H9 (cell line): ENCODE data around the gene PTPN3. TPM values are rescaled to one million over a fixed set of nuclear protein-coding genes. Genes with fewer than 3 reads are reported as not detected.
A peak's percentile ranks its signal among the peaks of the same experiment; 100 is the strongest.

Source experiments
- DNase-seq: peaks from one replicate; pipeline ENCODE4 v3.0.0-alpha.2; 2017
- H2AFZ ChIP-seq: one replicate; pipeline ENCODE4 v1.6.1; 2013; ENCODE audit warnings: mild to moderate bottlenecking, low read length, control low read depth, moderate library complexity
- H2AK5ac ChIP-seq: 2 replicates; pipeline ENCODE4 v1.6.1; 2013; ENCODE audit warnings: low read length, control low read depth, mixed read lengths; ENCODE audit not compliant: insufficient read length
- H2BK120ac ChIP-seq: one replicate; pipeline ENCODE4 v1.6.1; 2013; ENCODE audit warnings: low read depth, mild to moderate bottlenecking, low read length, control low read depth, inconsistent platforms; ENCODE audit not compliant: poor library complexity, severe bottlenecking
- H2BK12ac ChIP-seq: 2 replicates; pipeline ENCODE4 v1.6.1; 2013; ENCODE audit warnings: low read length, control low read depth, mixed read lengths, low read depth; ENCODE audit not compliant: insufficient read length
- H2BK15ac ChIP-seq: 2 replicates; pipeline ENCODE4 v1.6.1; 2013; ENCODE audit warnings: low read depth, low read length, control low read depth
- H2BK20ac ChIP-seq: one replicate; pipeline ENCODE4 v1.6.1; 2013; ENCODE audit warnings: low read depth, mild to moderate bottlenecking, low read length, control low read depth, inconsistent platforms; ENCODE audit not compliant: poor library complexity, severe bottlenecking
- H2BK5ac ChIP-seq: 2 replicates; pipeline ENCODE4 v1.6.1; 2013; ENCODE audit warnings: low read length, control low read depth, mixed read lengths; ENCODE audit not compliant: insufficient read length
- H3K14ac ChIP-seq: 2 replicates; pipeline ENCODE4 v1.6.1; 2013; ENCODE audit warnings: low read length, control low read depth; ENCODE audit not compliant: insufficient read depth
- H3K18ac ChIP-seq: 2 replicates; pipeline ENCODE4 v1.6.1; 2013; ENCODE audit warnings: low read depth, mild to moderate bottlenecking, mixed read lengths, low read length, control low read depth; ENCODE audit not compliant: insufficient read length
- H3K23ac ChIP-seq: 2 replicates; pipeline ENCODE4 v1.6.1; 2013; ENCODE audit warnings: low read length, control low read depth, mixed read lengths, low read depth; ENCODE audit not compliant: insufficient read length
- H3K23me2 ChIP-seq: 2 replicates; pipeline ENCODE4 v1.6.1; 2013; ENCODE audit warnings: low read depth, mild to moderate bottlenecking, mixed read lengths, low read length, control low read depth; ENCODE audit not compliant: insufficient read length, poor library complexity, severe bottlenecking
- H3K27ac ChIP-seq: 2 replicates; pipeline ENCODE4 v1.5.1; 2013; ENCODE audit warnings: low read length, control low read depth, mixed read lengths, low read depth; ENCODE audit not compliant: insufficient read length
- H3K27me3 ChIP-seq: 2 replicates; pipeline ENCODE4 v1.6.1; 2013; ENCODE audit warnings: low read length, control low read depth, inconsistent platforms; ENCODE audit not compliant: insufficient read depth
- H3K4ac ChIP-seq: 2 replicates; pipeline ENCODE4 v1.6.1; 2013; ENCODE audit warnings: low read depth, mild to moderate bottlenecking, control low read depth, inconsistent platforms, low read length, moderate library complexity
- H3K4me1 ChIP-seq: 2 replicates; pipeline ENCODE4 v1.6.1; 2013; ENCODE audit warnings: low read length, control low read depth, inconsistent platforms; ENCODE audit not compliant: insufficient read depth
- H3K4me2 ChIP-seq: 2 replicates; pipeline ENCODE4 v1.6.1; 2013; ENCODE audit warnings: low read length, control low read depth, mixed read lengths; ENCODE audit not compliant: insufficient read length, insufficient read depth
- H3K56ac ChIP-seq: 2 replicates; pipeline ENCODE4 v1.6.1; 2013; ENCODE audit warnings: low read depth, mild to moderate bottlenecking, mixed read lengths, low read length, control low read depth; ENCODE audit not compliant: insufficient read length
- H3K79me1 ChIP-seq: 2 replicates; pipeline ENCODE4 v1.6.1; 2013; ENCODE audit warnings: low read depth, mild to moderate bottlenecking, moderate library complexity, low read length, control low read depth, inconsistent platforms; ENCODE audit not compliant: insufficient read depth, poor library complexity, severe bottlenecking
- H3K79me2 ChIP-seq: 2 replicates; pipeline ENCODE4 v1.6.1; 2013; ENCODE audit warnings: low read length, control low read depth, inconsistent platforms; ENCODE audit not compliant: insufficient read depth
- H3K9ac ChIP-seq: 2 replicates; pipeline ENCODE4 v1.6.1; 2013; ENCODE audit warnings: low read length, control low read depth, mixed read lengths; ENCODE audit not compliant: insufficient read length; ENCODE audit errors: extremely low read depth
- H3K9me3 ChIP-seq: one replicate; pipeline ENCODE4 v1.6.1; 2013; ENCODE audit warnings: low read depth, low read length, inconsistent platforms; ENCODE audit not compliant: control insufficient read depth
- H3T11ph ChIP-seq: one replicate; pipeline ENCODE4 v1.6.1; 2013; ENCODE audit warnings: mild to moderate bottlenecking, low read length, control low read depth, inconsistent platforms
- H4K20me1 ChIP-seq: one replicate; pipeline ENCODE4 v1.6.1; 2013; ENCODE audit not compliant: control insufficient read depth, insufficient read length, insufficient read depth
- H4K5ac ChIP-seq: 2 replicates; pipeline ENCODE4 v1.6.1; 2013; ENCODE audit warnings: low read depth, mild to moderate bottlenecking, mixed read lengths, low read length, control low read depth; ENCODE audit not compliant: insufficient read length
- H4K8ac ChIP-seq: replicated peaks from 2 replicates; pipeline ENCODE4 v1.6.1; 2013; ENCODE audit warnings: low read length, control low read depth, mixed read lengths, low read depth; ENCODE audit not compliant: insufficient read length
- H4K91ac ChIP-seq: 2 replicates; pipeline ENCODE4 v1.6.1; 2013; ENCODE audit warnings: low read depth, mild to moderate bottlenecking, moderate library complexity, mixed read lengths, low read length, control low read depth; ENCODE audit not compliant: insufficient read length
- H3K27ac Mint-ChIP-seq, 3 experiments: 2 replicates in 2 of 3; 3 replicates in 1 of 3; pipeline ENCODE4 v1.8.0; 2020 to 2021; ENCODE audit warnings: mixed read lengths in 3 of 3, mild to moderate bottlenecking in 1 of 3, moderate library complexity in 1 of 3
- H3K27me3 Mint-ChIP-seq: 2 replicates; pipeline ENCODE4 v1.8.0; 2021; ENCODE audit warnings: low read depth, mild to moderate bottlenecking, moderate library complexity, mixed read lengths
- H3K36me3 Mint-ChIP-seq, 3 experiments: 2 replicates in 2 of 3; 3 replicates in 1 of 3; pipeline ENCODE4 v1.8.0; 2020 to 2021; ENCODE audit warnings: low read depth in 3 of 3, mixed read lengths in 3 of 3; ENCODE audit not compliant: insufficient read depth in 1 of 3
- H3K4me1 Mint-ChIP-seq, 2 experiments: 2 replicates each; pipeline ENCODE4 v1.8.0; 2020; ENCODE audit warnings: mixed read lengths in 2 of 2
- H3K4me3 Mint-ChIP-seq, 2 experiments: 2 replicates in 1 of 2; 3 replicates in 1 of 2; pipeline ENCODE4 v1.8.0; 2020 to 2021; ENCODE audit warnings: mild to moderate bottlenecking in 2 of 2, mixed read lengths in 2 of 2, moderate library complexity in 1 of 2
- H3K9me3 Mint-ChIP-seq, 2 experiments: 2 replicates in 1 of 2; 3 replicates in 1 of 2; pipeline ENCODE4 v1.8.0; 2020; ENCODE audit warnings: mild to moderate bottlenecking in 2 of 2, mixed read lengths in 2 of 2, moderate library complexity in 1 of 2
- CTCF ChIP-seq: fragments of 200-600 bp; sonication (generic); conservative IDR thresholded peaks from 3 replicates; pipeline ENCODE4 v1.8.0; 2021; ENCODE audit warnings: antibody characterized with exemption, mild to moderate bottlenecking
- WGBS: extraction: QIAGEN DNeasy Blood & Tissue Kit; methylation state at CpG from one replicate; pipeline ENCODE4 v1.1.7; 2013; ENCODE audit warnings: missing lambda C conversion rate, low lambda C conversion rate, mixed read lengths; ENCODE audit not compliant: insufficient read length; ENCODE audit errors: extremely low coverage; 5-methylcytosine and 5-hydroxymethylcytosine counted together
- total RNA-seq: library from RNA; stranded (reverse); gene quantifications from 2 replicates; pipeline ENCODE4 v1.2.1, GENCODE V29; 2021

The PTPN3 gene
- total RNA-seq, 1 experiment from 2014 or later = 2.6 TPM

DNA sequence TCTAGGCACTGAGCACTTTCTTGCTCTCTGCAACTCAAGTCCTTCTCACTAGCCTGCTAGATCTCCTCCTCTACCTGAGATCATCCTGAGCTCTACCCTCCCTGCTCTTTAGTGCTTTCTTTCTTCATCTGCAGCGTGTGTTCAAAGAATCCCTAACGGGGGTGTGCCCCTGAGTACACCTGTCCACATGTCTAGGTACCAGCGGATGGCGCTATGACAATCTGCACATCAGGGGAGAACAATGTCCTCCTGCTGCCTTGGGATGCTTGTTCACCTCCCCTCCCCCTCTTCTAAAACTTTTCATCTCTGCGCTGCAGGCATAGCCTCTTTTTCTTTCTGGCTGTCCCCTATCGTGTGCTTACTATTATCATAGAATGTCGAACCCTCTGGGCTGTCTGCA is 42.7 kb downstream of the PTPN3 start:
- no peak overlapping the region for H3K4ac ChIP-seq
- H4K8ac ChIP-seq = no peak overlapping the region
- no peak overlapping the region for H2BK20ac ChIP-seq
- Mint-ChIP-seq H3K27me3 (no peaks in the 10 kb centered on the region; the same call in 1 of the 2 replicates), H3K4me1 (peaks cover 15 to 16% of the 10 kb centered on the region in 2 experiments), H3K9me3 (no peaks in the 10 kb centered on the region), H3K27ac (peak overlapping the region in 1 of 3 experiments; percentile 0; a peak in 3 of 7 replicates), H3K36me3 (no peaks in the 10 kb centered on the region), H3K4me3 (no peak overlapping the region)
- no peak overlapping the region for H2BK12ac ChIP-seq
- no CpG with 5 or more reads among the region's 7 CpGs for WGBS
- no peak overlapping the region for H3K18ac ChIP-seq
- H3K56ac ChIP-seq = no peak overlapping the region
- H3K4me1 ChIP-seq = peaks cover 2% of the 10 kb centered on the region; the same call in 1 of the 2 replicates
- no peak overlapping the region for H2BK120ac ChIP-seq
- no peak overlapping the region for H3K14ac ChIP-seq
- no peak overlapping the region for H2AK5ac ChIP-seq
- H4K5ac ChIP-seq = no peak overlapping the region
- H2BK5ac ChIP-seq = no peak overlapping the region
- H3K9me3 ChIP-seq = no peaks in the 10 kb centered on the region
- no peak overlapping the region for H3T11ph ChIP-seq
- no peak overlapping the region for H4K91ac ChIP-seq
- H2BK15ac ChIP-seq = no peak overlapping the region
- H3K4me2 ChIP-seq = no peak overlapping the region
- H3K23ac ChIP-seq = no peak overlapping the region
- H4K20me1 ChIP-seq = no peaks in the 10 kb centered on the region
- peak; percentile 44; the same call in 2 of the 3 replicates for TF ChIP-seq CTCF
- no peaks in the 10 kb centered on the region for H3K27me3 ChIP-seq
- no peak overlapping the region for H3K9ac ChIP-seq
- DNase-seq = no peak
- no peak overlapping the region for H3K27ac ChIP-seq
- no peaks in the 10 kb centered on the region for H3K23me2 ChIP-seq
- H3K79me1 ChIP-seq = no peaks in the 10 kb centered on the region
- H2AFZ ChIP-seq = no peak overlapping the region
- no peaks in the 10 kb centered on the region for H3K79me2 ChIP-seq
